Activated T-cell treated with anti-CD3 and anti-CD28 coated beads, Interleukin-2, amount 50 U/mL, for 48 hours (primary cell): ENCODE data around the gene PRKCSH.
"Not testable (repeated sequence)": the region's sequence is repeated elsewhere in the genome, so short reads cannot be mapped to it uniquely, and the experiment has no call there.

Source experiments
- DNase-seq, 2 experiments: peaks; one replicate each; pipeline ENCODE4 v3.0.0-alpha.2; 2020

The PRKCSH gene

DNA sequence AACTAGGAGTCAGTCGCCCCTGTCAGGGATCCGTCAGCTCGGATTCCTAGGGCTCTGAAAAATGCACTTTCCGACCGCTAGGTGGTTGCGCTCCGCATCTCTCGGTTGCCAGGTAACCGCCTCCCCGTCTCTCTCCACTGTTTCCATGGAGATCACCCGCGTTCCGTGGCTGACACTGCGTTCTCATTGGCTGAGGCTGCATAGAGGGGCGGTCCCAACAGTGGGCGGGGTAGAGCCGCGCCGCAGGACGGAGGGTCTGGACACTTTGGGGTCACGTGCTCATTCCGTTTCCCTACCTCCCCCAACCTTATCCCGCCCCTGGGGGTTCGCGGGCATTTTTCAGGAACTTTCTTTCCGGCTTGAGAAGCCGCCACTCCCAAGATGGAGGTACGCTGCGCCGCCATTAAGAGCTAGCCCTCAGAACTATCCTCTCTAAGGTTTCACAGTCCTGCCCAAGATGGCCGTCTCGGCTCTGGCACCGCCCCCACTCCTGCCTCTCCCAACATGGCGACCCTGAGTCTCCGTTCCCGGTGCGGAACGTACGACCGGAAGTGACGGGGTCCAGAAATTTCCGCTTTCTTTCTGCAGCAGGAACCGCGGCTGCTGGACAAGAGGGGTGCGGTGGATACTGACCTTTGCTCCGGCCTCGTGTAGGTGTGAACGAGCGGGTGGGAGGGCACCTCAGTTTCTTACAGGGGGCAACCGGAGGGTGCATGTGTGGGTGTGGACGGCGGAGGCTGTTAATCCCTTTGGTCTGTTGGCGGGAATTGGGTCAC lies at the start of gene PRKCSH, which contains the start of gene ODAD3:
Gene PRKCSH (plus strand): TSS at position 579 of the 776 bp plus-strand sequence. CDS start 483 bp downstream, outside the sequence.
Gene ODAD3 (minus strand): TSS at position 65 of the 776 bp plus-strand sequence. CDS start 105 bp downstream, outside the sequence.
- peak; percentile 98 to 99 for DNase-seq

GRCh38 chr19:11387162-11388034 lies 48.0 kb upstream of the PRKCSH start:
- no peak for DNase-seq

DNA sequence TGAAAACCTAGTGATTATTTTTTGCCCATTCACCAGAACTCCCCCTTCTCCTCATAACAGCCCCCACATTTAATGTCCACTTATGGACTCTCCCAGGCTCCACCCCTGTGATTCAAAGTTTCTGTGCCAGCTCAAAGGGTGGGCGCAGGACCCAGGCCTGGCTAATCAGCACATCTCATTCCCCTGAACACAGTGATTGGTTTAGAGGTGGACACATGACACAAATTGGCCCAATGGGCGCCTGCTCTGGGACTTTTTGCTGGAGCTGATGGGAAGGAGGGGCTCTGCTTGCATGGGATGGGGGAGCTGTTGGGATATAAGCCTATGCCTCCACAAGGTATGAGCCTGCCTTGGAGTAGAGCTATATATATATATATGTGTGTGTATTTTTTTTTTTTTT lies 45.1 kb upstream of the PRKCSH start:
- no peak for DNase-seq

DNA sequence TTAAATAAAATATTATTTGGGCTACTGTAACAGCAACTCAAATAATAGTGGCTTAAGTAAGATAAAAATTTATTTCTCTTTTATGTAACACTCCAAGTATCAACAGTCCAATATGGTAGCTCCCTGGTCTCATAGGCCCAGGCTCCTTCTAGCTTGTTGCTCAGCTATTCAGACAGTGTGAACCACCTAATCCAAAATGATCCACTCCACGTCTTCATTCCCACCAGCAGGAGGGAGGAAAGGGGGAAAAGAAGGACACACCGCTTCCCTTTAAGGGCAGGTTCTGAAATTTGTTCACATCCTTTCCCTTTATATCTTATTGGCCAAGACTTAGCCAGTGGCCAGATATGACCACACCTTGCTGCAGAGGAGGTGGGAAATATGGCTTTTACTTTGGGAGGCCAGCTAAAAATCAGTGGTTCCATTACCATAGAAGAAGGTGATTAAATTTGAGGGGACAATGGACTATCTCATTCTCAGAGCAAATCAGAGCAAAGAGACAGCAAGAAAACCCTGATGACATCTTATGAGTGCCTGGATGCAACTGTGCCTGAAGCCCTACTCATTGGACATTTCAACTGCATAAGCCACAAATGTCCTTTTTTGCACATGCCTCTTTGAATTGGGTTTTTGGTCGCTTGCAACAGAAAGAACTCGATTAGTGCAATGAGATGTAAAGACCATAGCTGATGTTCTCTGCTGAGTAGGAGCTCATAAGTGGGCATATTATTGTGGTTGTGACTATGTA lies 44.3 kb upstream of the PRKCSH start:
- DNase-seq, result no peak

DNA sequence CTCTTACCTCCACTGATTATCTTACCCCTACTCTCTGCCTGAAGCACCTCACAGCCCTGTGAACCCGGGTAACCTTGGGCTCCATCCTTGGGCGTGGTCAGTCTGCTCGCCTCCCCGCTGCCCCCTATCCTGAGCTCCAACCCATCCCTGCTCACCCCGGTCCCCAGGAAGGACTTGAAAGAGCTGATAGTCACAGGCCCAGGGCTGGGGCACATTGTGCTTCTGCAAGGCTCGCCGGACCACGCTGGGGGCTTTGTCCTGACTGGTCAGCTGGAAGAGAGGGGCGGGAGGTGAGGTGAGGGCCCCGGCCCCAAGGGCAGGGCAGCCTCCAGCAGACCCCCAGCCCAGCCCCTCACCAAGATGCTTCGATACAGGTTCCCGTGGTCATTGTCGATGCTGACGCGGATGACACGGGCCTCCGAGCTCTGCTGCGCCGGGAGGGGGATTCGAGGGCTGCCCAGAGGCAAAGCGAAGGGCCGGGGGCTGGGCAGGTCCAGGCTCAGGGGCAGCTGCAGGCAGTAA lies 38.3 kb upstream of the PRKCSH start:
- no peak for DNase-seq

- no peak for DNase-seq
These were observed 35.8 kb upstream of the PRKCSH start for GRCh38 chr19:11399667-11400066.

GRCh38 chr19:11400798-11401197 lies 34.6 kb upstream of the PRKCSH start:
- DNase-seq, result no peak

GRCh38 chr19:11401808-11402543 lies 33.5 kb upstream of the PRKCSH start:
- no peak for DNase-seq

GRCh38 chr19:11404588-11405222 lies 30.7 kb upstream of the PRKCSH start:
- no peak for DNase-seq

DNA sequence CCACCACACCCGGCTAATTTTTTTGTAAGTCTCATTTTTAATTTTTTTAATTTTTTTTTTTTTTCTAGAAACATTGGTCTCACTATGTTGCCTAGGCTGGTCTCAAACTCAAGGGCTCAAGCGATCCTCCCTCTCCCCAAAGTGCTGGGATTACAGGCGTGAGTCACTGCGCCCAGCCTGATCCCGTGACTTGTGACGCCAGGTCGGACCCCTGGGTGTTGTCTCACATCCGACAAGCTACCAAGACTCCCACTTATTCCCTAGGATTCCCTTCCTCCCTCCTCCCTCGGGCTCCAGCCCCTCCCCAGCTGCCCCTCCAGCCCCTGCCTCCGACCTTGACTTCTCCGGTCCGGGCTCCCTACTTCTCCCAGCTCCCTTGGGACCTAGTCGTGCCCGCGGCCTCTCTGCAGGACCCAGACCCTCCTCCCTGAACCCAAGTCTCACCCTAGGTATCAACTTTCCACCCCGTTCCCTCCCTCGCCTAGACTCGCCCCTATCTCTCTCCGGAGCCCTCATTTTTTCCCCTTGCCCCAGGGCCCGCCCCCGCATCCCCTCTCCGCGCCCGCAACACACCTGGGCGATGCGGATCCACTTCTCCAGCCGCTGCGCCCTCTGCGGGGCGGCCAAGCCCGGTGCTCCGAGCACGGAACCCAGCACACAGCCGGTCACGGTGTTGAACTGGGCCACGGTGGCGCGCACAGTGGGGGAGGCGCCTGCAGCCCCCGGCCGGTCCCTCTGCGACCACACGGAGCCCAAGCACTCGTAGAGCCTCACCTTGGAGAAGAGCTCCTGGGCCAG lies 29.4 kb upstream of the PRKCSH start:
- peak; percentile 66 to 70 for DNase-seq

GRCh38 chr19:11406703-11407236 lies 28.7 kb upstream of the PRKCSH start:
- not testable (repeated sequence) for DNase-seq

DNA sequence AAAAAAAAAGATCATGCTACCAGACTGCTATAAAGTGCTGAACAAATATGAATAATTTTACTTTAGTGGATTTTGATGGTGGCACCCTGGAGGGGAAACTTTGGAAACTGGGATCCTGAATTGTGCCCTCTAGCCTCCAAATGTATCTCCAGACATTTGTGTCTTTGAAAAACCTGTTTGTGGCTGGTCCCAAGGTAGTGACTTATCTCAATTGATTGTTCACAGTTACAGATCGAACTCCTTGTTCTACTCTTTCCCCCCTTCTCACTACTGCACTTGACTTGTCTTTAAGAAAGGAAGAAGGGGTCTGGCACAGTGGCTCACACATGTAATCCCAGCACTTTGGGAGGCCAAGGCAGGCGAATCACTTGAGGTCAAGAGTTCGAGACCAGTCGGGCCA lies 26.8 kb upstream of the PRKCSH start:
- DNase-seq, result no peak

GRCh38 chr19:11410682-11411081 lies 24.8 kb upstream of the PRKCSH start:
- no peak for DNase-seq

DNA sequence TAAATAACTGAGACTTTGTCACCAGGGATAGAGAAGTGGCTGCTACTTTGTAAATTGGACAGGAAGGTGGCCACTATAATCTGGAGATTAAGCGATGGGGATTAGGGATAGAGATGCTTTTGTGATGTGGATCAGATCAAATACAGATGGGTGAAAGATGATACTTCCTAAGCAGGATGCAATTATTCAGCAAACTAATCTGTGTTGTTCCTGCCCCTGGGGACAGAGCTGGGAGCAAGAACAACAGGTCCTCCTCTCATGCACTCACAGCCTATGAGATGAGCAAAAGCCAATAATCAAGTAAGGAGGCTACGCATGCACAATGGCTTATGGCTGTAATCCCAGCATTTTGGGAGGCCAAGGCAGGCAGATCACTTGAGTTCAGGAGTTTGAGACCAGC lies 20.9 kb upstream of the PRKCSH start:
- DNase-seq, result no peak

GRCh38 chr19:11416346-11417052 lies 18.9 kb upstream of the PRKCSH start:
- DNase-seq, result no peak

- no peak for DNase-seq
These were observed 17.3 kb upstream of the PRKCSH start for GRCh38 chr19:11418094-11418548.

GRCh38 chr19:11418549-11419506 lies 16.6 kb upstream of the PRKCSH start, which contains the start of gene RGL3:
TSS of gene RGL3 (minus strand) at chr19:11419314. CDS start at chr19:11419278, 36 bp downstream.
- no peak for DNase-seq
